Measurements from ENCODE around the gene EPHA2. TPM values are rescaled to one million over a fixed set of nuclear protein-coding genes. Genes with fewer than 3 reads are reported as not detected.
A peak's percentile ranks its signal among the peaks of the same experiment; 100 is the strongest.

EPHA2 gene
- total and polyA plus RNA-seq, 4 donors: 17.5 to 35.6 (median 20.5) TPM

GRCh38 chr1:16122916-16123315, 33.0 kb downstream of the EPHA2 start:
- WGBS, 2 donors: 40 to 52% methylated on average over 6 of the region's 6 CpGs
- Histone ChIP-seq H3K27ac (ENCODE audit: low read depth in 1 of 2, low read length in 1 of 2) (peak overlapping the region in 1 of 2 donors; percentile 26), H3K36me3 (ENCODE audit: control insufficient read depth in 4 of 4, insufficient read depth in 4 of 4, low read length in 4 of 4) (peaks cover 0 to 29% (median 9%) of the 10 kb centered on the region in 4 donors), H3K27me3 (ENCODE audit: control insufficient read depth in 3 of 3, insufficient read depth in 3 of 3, low read length in 2 of 3) (no peaks in the 10 kb centered on the region), H3K9ac (ENCODE audit: insufficient read depth in 1 of 2, low read length in 2 of 2) (no peak overlapping the region), H3K4me1 (ENCODE audit: control insufficient read depth in 5 of 5, insufficient read depth in 5 of 5, low read length in 5 of 5) (peaks cover 0 to 9% (median 0%) of the 10 kb centered on the region in 5 donors), H3K9me3 (ENCODE audit: control insufficient read depth in 4 of 4, insufficient read depth in 3 of 4, low read length in 3 of 4) (no peaks in the 10 kb centered on the region), H3K4me3 (no peak overlapping the region)
- no peak for TF ChIP-seq CTCF (IDR thresholded peaks at IDR 0.05; ENCODE audit: control extremely low read depth, extremely low read depth)
- ATAC-seq (ENCODE audit: insufficient read depth, low FRiP score) (peak; percentile 64), DNase-seq (no peak)

- DNase-seq: no peak
- Histone ChIP-seq H3K36me3 (ENCODE audit: control insufficient read depth in 4 of 4, insufficient read depth in 4 of 4, low read length in 4 of 4) (peaks cover 0 to 24% (median 9%) of the 10 kb centered on the region in 4 donors), H3K9me3 (ENCODE audit: control insufficient read depth in 4 of 4, insufficient read depth in 3 of 4, low read length in 3 of 4) (no peaks in the 10 kb centered on the region), H3K27me3 (ENCODE audit: control insufficient read depth in 3 of 3, insufficient read depth in 3 of 3, low read length in 2 of 3) (no peaks in the 10 kb centered on the region), H3K4me1 (ENCODE audit: control insufficient read depth in 5 of 5, insufficient read depth in 5 of 5, low read length in 5 of 5) (peaks cover 0 to 9% (median 0%) of the 10 kb centered on the region in 5 donors), H3K27ac (ENCODE audit: low read depth in 1 of 2, low read length in 1 of 2) (peak overlapping the region in 1 of 2 donors; percentile 26), H3K4me3 (no peak overlapping the region), H3K9ac (ENCODE audit: insufficient read depth in 1 of 2, low read length in 2 of 2) (no peak overlapping the region)
- WGBS, 2 donors: 65 to 71% methylated on average over 4 of the region's 4 CpGs
- TF ChIP-seq CTCF (IDR thresholded peaks at IDR 0.05; ENCODE audit: control extremely low read depth, extremely low read depth): no peak
- ATAC-seq (ENCODE audit: insufficient read depth, low FRiP score): no peak
These were observed 33.5 kb downstream of the EPHA2 start for GRCh38 chr1:16122350-16122881.

GRCh38 chr1:16120940-16121410, 34.9 kb downstream of the EPHA2 start:
- Histone ChIP-seq H3K36me3 (ENCODE audit: control insufficient read depth in 4 of 4, insufficient read depth in 4 of 4, low read length in 4 of 4) (peaks cover 0 to 16% (median 7%) of the 10 kb centered on the region in 4 donors), H3K27ac (ENCODE audit: low read depth in 1 of 2, low read length in 1 of 2) (no peak overlapping the region), H3K4me1 (ENCODE audit: control insufficient read depth in 5 of 5, insufficient read depth in 5 of 5, low read length in 5 of 5) (peaks cover 0 to 9% (median 0%) of the 10 kb centered on the region in 5 donors), H3K9ac (ENCODE audit: insufficient read depth in 1 of 2, low read length in 2 of 2) (no peak overlapping the region), H3K9me3 (ENCODE audit: control insufficient read depth in 4 of 4, insufficient read depth in 3 of 4, low read length in 3 of 4) (no peaks in the 10 kb centered on the region), H3K4me3 (no peak overlapping the region), H3K27me3 (ENCODE audit: control insufficient read depth in 3 of 3, insufficient read depth in 3 of 3, low read length in 2 of 3) (no peaks in the 10 kb centered on the region)
- ATAC-seq (ENCODE audit: insufficient read depth, low FRiP score) (peak; percentile 15), DNase-seq (peak in 2 of 3 donors; percentile 50 to 65)
- 59 to 74% methylated on average over 4 of the region's 4 CpGs for WGBS, 2 donors
- TF ChIP-seq CTCF (IDR thresholded peaks at IDR 0.05; ENCODE audit: control extremely low read depth, extremely low read depth): no peak

All from lung (tissue), 12 donors.